ENCODE results near the gene LCP1.

The LCP1 gene

GRCh38 chr13:46097015-46097414 lies 85.0 kb downstream of the LCP1 start:
- H3K27ac ChIP-seq (replicated peaks), result no peak overlapping the region
- no peaks in the 10 kb centered on the region for H3K27me3 ChIP-seq (ENCODE audit: insufficient read depth, poor library complexity, severe bottlenecking)
- no peak for DNase-seq (ENCODE audit: low read depth in 1 of 2, low spot score in 1 of 2)
- TF ChIP-seq GABPA (IDR thresholded peaks at IDR 0.05; ENCODE audit: low read depth) (no peak), REST (IDR thresholded peaks at IDR 0.05; ENCODE audit: insufficient replicate concordance, low read depth) (no peak), CTCF (IDR thresholded peaks at IDR 0.05; ENCODE audit: insufficient read depth, low read length) (no peak), SPI1 (IDR thresholded peaks at IDR 0.05; ENCODE audit: borderline replicate concordance, low read depth) (no peak), POLR2AphosphoS5 (IDR thresholded peaks at IDR 0.05; ENCODE audit: low read depth) (no peak)
- H3K4me3 ChIP-seq (replicated peaks; ENCODE audit: insufficient read depth, low read length), result no peak overlapping the region

DNA sequence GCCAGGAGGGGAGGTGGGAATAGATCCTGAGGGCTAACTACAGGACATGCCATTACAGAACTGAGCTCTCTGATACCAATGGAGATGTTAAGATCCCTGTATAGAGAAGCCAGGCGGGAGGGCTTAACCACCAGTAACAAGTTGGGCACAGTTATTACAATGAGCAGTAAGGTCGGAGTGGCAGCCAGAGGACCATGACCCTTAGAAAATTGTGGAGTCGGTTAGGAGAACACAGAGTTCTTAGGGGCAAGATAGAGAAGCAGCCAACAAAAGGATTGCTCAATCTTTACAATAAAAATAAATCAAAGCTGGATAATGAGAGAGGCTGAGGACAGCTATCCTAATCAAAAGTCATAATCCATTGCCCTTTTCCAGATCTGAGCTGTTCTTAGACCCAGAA lies 87.5 kb downstream of the LCP1 start:
- Histone ChIP-seq H3K4me3 (replicated peaks; ENCODE audit: insufficient read depth, low read length) (no peak overlapping the region), H3K27ac (replicated peaks) (no peak overlapping the region), H3K27me3 (ENCODE audit: insufficient read depth, poor library complexity, severe bottlenecking) (no peaks in the 10 kb centered on the region)
- no peak for TF ChIP-seq POLR2AphosphoS5 (IDR thresholded peaks at IDR 0.05; ENCODE audit: low read depth)
- no peak for TF ChIP-seq REST (IDR thresholded peaks at IDR 0.05; ENCODE audit: insufficient replicate concordance, low read depth)
- DNase-seq (ENCODE audit: low read depth in 1 of 2, low spot score in 1 of 2), result no peak

GRCh38 chr13:46088821-46089562 lies 93.0 kb downstream of the LCP1 start:
- H3K27me3 ChIP-seq (ENCODE audit: insufficient read depth, poor library complexity, severe bottlenecking), result no peaks in the 10 kb centered on the region
- DNase-seq (ENCODE audit: low read depth in 1 of 2, low spot score in 1 of 2), result no peak
- no peak overlapping the region for H3K4me3 ChIP-seq (replicated peaks; ENCODE audit: insufficient read depth, low read length)
- no peak overlapping the region for H3K27ac ChIP-seq (replicated peaks)
- TF ChIP-seq POLR2AphosphoS5 (IDR thresholded peaks at IDR 0.05; ENCODE audit: low read depth), result no peak
- TF ChIP-seq SPI1 (IDR thresholded peaks at IDR 0.05; ENCODE audit: borderline replicate concordance, low read depth), result no peak
- no peak for TF ChIP-seq CTCF (IDR thresholded peaks at IDR 0.05; ENCODE audit: insufficient read depth, low read length)
- TF ChIP-seq REST (IDR thresholded peaks at IDR 0.05; ENCODE audit: insufficient replicate concordance, low read depth), result no peak
- no peak for TF ChIP-seq GABPA (IDR thresholded peaks at IDR 0.05; ENCODE audit: low read depth)

All from HL-60 (cell line).